Subcutaneous adipose tissue (tissue), 4 donors: ENCODE data around the gene PTTG1. TPM values are rescaled to one million over a fixed set of nuclear protein-coding genes. Genes with fewer than 3 reads are reported as not detected.

ENCODE experiments used
- CTCF ChIP-seq: fragments of 450-650 bp; IDR thresholded peaks from one replicate; pipeline ENCODE4 v1.5.1; 2016; ENCODE audit warnings: low read depth, mild to moderate bottlenecking, control low read depth, antibody characterized with exemption, moderate library complexity
- total RNA-seq, 4 donors: library from RNA; depleted of rRNA; stranded (reverse); fragments of >200 nt; gene quantifications; one replicate each; pipeline ENCODE4 v1.1.0, GENCODE V29; 2016

The PTTG1 gene
- total RNA-seq, 4 donors from 2014 or later, result 1.3 to 15.0 (median 6.8) TPM

GRCh38 chr5:160380041-160380440 is 41.6 kb upstream of the PTTG1 start:
- no peak for TF ChIP-seq CTCF

DNA sequence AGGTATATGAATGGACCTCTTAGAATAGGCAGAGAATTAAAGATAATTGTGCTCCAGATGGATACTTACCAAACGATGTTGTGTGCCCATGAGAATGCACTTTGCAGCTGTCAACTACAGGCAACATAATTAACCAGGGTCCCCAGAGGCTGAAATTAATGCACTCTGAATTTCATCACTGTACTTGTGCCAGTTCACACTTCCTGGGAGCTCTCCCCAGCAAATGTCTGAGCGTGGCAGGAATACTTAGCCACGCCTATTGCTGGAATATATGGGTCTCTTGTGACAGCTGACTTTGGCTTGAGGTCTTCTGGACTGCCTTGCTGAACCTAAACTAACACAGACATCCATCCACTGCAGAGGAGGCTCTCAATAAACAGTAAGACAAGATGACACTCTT is 39.3 kb upstream of the PTTG1 start:
- TF ChIP-seq CTCF, result no peak

- TF ChIP-seq CTCF, result no peak
Observed at GRCh38 chr5:160384681-160385080, 37.0 kb upstream of the PTTG1 start.

GRCh38 chr5:160385496-160385895 is 36.2 kb upstream of the PTTG1 start:
- no peak for TF ChIP-seq CTCF

GRCh38 chr5:160387445-160387844 is 34.2 kb upstream of the PTTG1 start:
- no peak for TF ChIP-seq CTCF

DNA sequence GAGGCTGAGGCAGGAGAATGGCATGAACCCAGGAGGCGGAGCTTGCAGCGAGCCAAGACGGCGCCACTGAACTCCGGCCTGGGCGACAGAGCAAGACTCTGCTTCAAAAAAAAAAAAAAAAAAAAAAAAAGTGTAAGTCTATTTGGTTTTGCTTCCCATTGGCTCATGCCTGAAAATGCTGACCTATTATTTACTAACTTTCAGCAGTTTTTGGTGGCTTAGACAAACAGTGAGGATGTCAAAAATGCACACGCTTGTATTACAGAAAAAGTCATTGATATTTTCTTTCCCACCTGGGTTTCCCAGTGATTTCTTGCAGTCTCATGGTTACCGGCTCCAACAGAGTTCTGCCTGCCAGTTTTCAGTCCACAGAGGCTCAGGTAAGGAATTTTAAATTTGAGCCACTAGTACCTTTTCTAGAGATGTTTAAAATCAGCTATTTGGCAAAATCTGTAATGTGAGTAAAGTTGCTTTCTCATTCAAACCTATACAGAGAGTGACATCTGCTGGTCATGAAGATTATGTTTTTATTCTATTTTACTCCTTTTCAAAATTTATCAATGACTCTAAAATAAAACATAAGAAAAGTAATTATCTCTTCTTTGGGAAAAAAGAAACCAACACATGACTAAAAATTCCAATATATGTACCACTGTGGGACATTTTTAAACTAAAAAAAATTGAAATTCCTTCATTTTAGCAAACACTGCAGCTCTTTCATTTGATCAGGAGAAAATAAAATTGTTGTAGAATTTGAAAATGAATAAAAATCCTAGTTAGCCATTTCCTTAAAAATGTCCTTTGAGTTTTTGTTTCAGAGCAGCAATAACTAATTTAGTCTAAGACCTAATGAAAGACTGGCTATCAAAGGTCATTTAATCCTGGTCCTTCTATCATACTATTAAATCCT is 30.6 kb upstream of the PTTG1 start:
- no peak for TF ChIP-seq CTCF

- TF ChIP-seq CTCF, result no peak
Observed at GRCh38 chr5:160395111-160395510, 26.5 kb upstream of the PTTG1 start.
